ENCODE results near the gene NAB1.

DNA sequence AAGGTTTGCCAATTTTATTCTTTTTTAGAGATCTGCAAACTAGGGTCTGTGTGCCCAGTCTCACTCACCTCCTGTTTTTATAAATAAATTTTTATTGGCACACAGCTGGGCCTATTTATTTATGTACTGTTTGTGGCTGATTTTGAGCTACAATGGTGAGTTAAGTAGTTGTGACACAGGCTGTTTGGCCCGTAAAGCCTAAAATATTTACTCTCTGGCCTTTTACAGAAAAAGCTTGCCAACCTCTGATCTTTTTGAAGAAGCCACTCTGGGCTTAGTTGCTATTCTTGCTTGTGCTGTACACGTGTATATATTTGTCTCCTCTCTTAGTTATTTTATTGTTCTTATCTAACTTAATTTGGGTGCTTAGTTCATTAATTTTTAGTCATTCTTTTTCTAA, 14.5 kb downstream of the NAB1 start:
- TF ChIP-seq, protein P1, sequence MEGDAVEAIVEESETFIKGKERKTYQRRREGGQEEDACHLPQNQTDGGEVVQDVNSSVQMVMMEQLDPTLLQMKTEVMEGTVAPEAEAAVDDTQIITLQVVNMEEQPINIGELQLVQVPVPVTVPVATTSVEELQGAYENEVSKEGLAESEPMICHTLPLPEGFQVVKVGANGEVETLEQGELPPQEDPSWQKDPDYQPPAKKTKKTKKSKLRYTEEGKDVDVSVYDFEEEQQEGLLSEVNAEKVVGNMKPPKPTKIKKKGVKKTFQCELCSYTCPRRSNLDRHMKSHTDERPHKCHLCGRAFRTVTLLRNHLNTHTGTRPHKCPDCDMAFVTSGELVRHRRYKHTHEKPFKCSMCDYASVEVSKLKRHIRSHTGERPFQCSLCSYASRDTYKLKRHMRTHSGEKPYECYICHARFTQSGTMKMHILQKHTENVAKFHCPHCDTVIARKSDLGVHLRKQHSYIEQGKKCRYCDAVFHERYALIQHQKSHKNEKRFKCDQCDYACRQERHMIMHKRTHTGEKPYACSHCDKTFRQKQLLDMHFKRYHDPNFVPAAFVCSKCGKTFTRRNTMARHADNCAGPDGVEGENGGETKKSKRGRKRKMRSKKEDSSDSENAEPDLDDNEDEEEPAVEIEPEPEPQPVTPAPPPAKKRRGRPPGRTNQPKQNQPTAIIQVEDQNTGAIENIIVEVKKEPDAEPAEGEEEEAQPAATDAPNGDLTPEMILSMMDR (IDR thresholded peaks at IDR 0.05) = no peak
- TF ChIP-seq EZH2phosphoT487 (IDR thresholded peaks at IDR 0.05) = no peak
